ENCODE measurements around the gene DLST. TPM values are rescaled to one million over a fixed set of nuclear protein-coding genes. Genes with fewer than 3 reads are reported as not detected.

Gene DLST
- total RNA-seq, 1 experiment from 2014 or later = 45.3 TPM

DNA sequence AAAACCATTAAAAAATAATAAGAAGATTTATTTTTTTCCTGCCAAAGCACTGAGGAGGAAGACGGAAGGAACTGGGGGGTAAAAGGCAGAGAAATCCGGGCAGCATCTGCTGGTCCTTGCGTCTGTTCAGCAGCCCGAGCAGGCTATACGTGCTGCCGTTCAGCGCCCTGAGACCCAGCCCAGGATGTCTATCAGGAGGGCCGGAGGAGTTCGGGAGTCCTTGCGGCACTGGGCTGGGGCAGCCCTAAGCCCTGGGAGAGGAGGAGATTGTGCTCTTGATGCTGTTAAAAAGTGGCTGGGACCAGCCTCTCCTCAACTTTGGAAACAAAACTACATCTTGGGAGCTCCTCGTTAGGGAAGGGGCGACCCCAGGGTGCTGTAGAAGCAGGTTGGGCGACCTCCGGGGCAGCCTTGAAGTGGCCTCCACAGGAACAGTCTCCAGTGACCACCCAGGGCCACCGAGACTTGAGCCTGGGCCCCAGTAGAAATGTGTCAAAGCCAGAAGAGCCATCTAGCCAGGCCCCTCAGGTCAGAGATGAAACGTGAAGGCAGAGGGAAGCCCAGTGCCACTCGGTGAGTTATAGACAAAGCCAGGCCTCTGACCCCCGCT, 59.3 kb downstream of the DLST start:
- no peak for DNase-seq (ENCODE audit: low read depth)

DNA sequence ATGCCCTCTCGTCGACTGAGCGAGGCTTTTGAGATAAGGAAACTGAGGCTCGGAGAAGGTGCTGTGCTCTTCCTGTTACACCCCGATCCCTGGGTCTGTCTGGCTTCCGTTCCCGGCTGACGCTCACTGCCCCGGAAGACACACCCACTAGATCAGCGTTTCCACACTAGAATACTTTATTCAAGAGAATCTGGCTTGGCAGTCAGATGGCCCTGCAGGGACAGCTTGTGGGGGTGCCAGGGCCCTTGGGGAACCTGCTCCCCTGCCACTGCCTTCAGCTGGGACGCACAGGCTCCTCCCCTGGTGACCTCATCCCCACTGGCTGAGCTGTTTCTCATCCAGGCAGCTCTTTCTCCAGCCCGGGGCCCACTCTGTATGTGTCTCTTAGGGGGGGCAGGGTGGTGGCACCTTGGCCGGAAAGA, 60.0 kb downstream of the DLST start:
- peak; percentile 18 for DNase-seq (ENCODE audit: low read depth)

DNA sequence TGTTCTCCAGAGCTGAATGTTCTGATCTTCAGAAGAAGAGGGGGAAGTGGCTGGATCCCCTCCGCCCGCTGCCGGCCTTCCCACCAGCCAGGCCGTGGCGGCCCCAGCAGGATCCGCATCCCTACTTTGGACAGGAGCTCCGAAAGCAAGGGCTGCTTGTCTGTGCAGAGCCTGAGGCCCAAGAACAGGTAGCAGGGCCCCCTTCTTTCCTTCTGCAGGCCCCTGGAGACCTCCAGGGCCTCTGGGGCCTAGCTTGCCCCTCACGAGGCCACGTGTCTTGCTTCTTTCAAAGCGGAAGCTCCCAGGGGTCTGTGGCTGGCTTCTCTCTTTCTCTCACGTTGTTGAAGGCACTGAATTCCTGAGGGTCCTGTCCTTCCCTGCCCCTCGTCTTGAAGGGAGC, 60.5 kb downstream of the DLST start:
- no peak for DNase-seq (ENCODE audit: low read depth)

- DNase-seq (ENCODE audit: low read depth) = no peak
Observed at GRCh38 chr14:74942608-74943007, 60.9 kb downstream of the DLST start.

DNA sequence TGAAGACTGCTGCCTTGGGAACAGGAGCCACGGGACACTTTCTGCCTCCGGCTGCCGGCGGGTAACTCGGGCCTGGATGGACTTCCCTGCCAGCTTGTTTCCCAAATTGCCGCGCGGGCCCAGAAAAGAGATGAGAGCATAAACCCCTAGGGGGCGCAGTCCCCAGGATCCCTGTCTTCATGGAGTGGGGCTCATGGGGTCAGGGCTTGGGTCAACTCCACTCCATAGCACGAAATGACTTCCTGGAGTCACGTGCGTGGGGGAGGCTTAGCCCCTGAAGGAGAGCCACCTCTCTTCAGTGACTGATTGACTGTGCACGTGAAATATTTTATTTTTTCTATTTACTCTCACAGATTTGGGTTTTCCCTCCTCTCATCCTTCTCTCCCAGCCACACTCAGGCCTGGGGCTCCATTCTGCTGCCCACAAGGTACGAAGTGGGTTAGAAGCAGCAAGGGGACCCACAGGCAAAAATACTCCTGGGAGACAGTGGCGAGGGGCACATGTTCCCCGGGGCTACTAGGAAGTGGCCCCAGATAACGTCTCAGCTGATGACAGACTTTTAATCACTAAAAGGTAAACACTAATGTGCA, 63.6 kb downstream of the DLST start:
- peak; percentile 41 for DNase-seq (ENCODE audit: low read depth)

- DNase-seq (ENCODE audit: low read depth) = peak; percentile 54
Observed at GRCh38 chr14:74945852-74946658, 64.3 kb downstream of the DLST start.

GRCh38 chr14:74946659-74947281, 65.1 kb downstream of the DLST start:
- DNase-seq (ENCODE audit: low read depth) = no peak

DNA sequence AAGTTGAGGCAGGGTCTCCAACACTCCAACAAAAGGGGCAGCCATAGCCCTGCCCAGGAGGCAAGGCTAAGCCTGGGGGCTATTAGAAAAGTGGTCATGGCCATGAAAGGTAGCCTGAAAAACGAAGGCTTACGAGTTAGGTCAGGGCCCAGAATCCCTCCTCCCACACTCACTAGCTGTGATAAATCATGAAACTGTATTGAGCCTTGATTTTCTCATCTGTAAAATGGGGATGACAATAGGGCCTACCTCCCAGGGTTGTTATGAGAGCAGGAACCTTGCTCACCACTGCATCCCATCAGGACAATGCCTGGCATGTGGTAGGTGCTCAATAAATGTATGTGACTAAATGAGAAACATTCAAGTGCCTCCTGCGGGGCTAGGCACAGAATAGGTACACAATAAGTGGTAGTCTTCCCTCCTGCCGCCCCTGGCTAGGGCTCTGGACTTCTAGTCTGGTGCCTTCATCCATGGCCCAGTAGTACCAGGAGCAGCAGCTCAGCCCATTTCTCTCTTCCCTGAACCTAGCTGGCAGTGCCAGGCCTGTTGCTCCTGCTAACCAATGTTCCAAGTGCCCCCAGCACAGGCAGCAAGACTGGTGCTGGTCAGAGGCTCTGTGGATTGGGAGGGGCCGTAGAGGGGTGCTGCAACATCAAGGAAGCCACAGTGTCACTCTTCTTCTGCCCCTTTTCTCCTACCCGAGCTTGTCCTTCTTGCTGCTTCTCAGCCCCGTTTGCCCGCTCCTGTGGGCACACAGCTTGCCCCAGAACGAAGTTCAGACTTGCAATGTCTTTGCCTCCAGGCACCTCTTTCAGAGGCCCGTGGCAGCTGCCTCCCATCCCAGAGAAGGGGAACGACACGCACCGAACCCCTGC, 65.9 kb downstream of the DLST start:
- DNase-seq (ENCODE audit: low read depth) = no peak

DNA sequence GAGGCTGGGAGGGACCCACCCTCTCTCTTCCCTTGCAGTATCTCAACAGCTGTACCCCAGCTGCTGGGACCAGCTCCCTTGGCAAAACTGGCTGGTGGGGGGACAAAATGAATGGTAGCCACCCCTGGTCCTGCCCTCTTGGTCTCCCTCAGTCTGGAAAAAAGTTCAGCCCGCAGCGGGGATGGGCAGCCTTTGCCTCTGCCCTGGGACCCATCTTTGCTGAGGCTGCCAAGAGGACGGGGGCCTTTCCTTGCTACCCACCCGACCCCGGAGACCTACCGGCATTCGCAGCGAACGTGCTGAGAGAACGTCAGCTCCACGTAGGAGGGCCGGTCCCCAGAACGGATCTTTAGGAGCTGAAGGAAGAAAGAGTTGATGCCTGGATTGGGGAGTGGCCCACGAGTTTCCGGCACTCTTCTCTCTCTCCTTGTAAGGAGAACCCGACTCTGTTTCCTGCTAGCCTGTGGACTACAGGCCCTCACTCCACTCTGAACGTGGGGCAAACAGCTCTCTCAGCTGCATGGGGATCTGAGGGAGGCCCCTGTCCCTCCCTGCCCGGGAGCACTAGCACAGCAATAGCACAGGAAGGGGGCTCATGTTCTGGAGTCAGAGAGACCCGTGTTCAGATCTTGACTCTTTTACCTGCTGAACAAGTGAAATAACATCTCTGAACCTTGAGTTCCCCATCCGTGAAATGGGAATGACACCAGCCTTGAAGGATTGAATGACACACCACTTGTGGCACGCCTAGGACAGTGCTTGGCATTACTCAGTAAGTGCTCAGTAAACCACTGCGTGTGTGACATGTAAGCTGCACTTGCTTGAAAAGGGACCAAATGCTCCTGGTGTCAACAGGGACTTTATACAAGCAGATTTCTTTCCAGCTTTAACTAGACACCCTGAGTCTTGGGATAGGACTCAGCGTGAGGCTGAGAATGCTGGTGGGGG, 66.8 kb downstream of the DLST start:
- DNase-seq (ENCODE audit: low read depth) = no peak

- no peak for DNase-seq (ENCODE audit: low read depth)
Observed at GRCh38 chr14:74949191-74949601, 67.5 kb downstream of the DLST start.

DNA sequence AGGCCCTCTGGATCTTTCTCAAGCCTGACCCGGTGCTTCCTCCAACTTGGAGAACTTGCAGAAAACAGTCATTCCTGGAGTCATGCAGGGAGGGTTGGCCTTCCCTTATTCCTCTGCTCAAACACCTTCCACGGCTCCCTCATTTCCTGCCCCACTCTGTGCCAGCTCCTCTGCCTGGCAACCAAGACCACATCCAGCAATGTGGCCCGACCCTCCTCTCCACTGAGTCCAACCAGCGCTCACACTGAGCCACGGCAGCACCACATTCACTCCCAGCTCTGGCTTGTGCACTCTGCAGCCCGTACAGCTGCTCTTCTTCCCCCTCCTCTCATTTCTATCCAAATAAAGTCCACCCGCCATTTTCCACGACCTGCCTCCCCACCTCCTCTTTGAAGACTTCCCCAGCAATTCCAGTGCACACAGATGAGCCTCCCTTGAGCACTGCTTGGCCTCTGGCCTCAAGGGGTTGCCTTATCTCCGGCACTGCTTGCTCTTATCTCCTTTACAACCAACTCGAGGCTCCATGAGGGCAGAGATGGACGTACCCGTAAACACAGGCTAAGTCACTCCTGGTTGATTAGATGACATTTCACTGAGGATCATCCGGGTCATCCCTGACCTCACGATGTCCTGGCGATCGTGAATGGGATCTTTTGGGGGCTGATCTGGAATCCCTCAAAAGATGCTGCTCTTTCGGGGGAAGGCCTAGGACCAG, 68.3 kb downstream of the DLST start:
- no peak for DNase-seq (ENCODE audit: low read depth)

DNA sequence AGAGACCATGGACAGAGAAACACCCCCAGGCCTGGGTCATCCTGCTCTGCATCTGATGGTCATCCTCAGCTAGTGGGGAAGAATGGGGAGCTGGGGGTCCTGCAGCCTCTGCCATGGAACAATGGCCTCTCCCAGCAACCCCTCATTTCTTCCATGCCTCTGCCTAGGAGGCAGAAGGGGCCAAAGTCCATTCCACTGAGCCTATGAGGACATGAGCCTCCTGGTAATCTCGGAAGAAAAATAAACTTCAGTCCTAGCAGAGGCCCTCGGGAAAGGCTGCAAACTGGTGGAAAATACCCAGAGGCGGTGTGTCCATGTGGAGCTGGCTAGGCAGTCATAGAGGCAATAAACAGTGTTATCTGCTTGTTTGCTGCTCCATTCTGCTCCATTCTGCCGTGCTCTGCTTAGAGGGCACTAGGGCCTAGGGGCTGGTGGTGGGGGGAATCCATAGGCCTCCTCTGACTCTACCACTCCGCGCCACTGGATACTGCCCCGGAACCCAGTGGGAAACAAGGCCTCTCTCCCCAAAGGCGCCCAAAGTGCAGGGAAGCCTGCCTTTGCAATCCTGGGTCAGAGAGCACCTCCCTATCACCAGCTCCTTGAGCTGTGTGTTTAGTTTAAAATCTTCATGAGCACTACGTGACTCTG, 69.2 kb downstream of the DLST start:
- DNase-seq (ENCODE audit: low read depth) = no peak

DNA sequence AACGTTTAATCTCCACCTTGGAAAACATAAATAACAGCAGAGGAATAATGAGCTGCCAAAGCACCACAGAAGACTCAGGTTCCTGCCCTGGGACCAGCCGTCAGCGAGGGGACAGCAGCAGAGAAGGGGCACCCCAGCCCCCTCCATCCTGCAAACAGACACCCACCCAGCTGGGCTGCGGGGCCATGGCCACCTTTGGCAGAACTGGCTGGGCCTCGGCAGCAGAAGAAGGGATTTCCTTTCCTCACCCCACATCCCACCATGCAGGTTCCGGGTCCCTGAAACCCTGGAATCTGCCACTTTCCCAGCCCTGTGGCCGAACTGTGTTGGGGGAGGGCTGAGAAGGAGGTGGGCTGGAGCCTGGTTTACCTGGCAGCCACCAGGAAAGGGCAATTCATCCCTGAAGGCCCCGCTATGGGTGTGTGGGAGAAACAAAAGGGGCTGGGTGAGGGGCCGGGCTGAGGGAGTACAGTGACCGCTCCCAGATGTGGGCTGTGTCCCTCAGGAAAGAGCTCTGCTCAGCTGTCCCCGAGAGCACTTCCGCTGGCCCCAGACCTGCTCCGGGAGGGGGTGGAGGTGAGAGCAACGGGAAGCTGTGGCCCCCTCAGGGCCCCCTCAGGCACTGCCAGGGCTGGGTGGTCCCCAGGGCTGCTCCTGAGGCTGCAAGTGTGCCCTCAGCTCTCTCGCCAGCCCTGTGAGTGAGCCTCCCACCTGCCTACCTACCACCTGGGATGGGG, 69.9 kb downstream of the DLST start:
- DNase-seq (ENCODE audit: low read depth) = no peak

GRCh38 chr14:74952180-74952665, 70.5 kb downstream of the DLST start:
- DNase-seq (ENCODE audit: low read depth) = no peak

- no peak for DNase-seq (ENCODE audit: low read depth)
Observed at GRCh38 chr14:74952697-74953484, 71.2 kb downstream of the DLST start.
